ENCODE measurements around the gene FBXO44.

The FBXO44 gene

GRCh38 chr1:11695861-11696260 lies 41.2 kb downstream of the FBXO44 start:
- no peaks in the 10 kb centered on the region for H3K36me3 ChIP-seq (ENCODE audit: control insufficient read depth in 2 of 2, insufficient read depth in 1 of 2, low read length in 2 of 2)
- H3K9me3 ChIP-seq (ENCODE audit: control insufficient read depth, insufficient read depth, low read depth, low read length) = no peaks in the 10 kb centered on the region
- TF ChIP-seq ZNF48 (tag by site-specific recombination; IDR thresholded peaks at IDR 0.05) (no peak), ZNF645 (tag by site-specific recombination; IDR thresholded peaks at IDR 0.05) (no peak), IKZF3 (tag by site-specific recombination; IDR thresholded peaks at IDR 0.05) (no peak), SP2 (tag by site-specific recombination; IDR thresholded peaks at IDR 0.05) (no peak), ZNF677 (tag by site-specific recombination; IDR thresholded peaks at IDR 0.05) (no peak), ZNF560 (tag by site-specific recombination; IDR thresholded peaks at IDR 0.05; ENCODE audit: borderline replicate concordance) (no peak), ZNF214 (tag by site-specific recombination; IDR thresholded peaks at IDR 0.05; ENCODE audit: borderline replicate concordance) (no peak), ZNF473 (tag by site-specific recombination; IDR thresholded peaks at IDR 0.05) (no peak), ZNF10 (tag by site-specific recombination; IDR thresholded peaks at IDR 0.05) (no peak), GFI1B (tag by site-specific recombination; IDR thresholded peaks at IDR 0.05) (no peak)
- no peak overlapping the region for H3K27ac ChIP-seq (ENCODE audit: extremely low read depth, low read depth, low read length)
- no peaks in the 10 kb centered on the region for H3K4me1 ChIP-seq (ENCODE audit: control insufficient read depth, insufficient read depth, low read length)
- CTCF ChIA-PET = interaction anchor here (0.7 to 2.4 kb wide), 4 partner anchors 13 to 51 kb away, joined by 3 to 6 read pairs (median 4); partner anchors contain the start of gene FBXO6
- no peak overlapping the region for H3K4me3 ChIP-seq (ENCODE audit: low read depth, low read length)
- POLR2A ChIA-PET = no interaction called here

GRCh38 chr1:11697188-11697892 lies 42.7 kb downstream of the FBXO44 start:
- Histone ChIP-seq H3K36me3 (ENCODE audit: control insufficient read depth in 2 of 2, insufficient read depth in 1 of 2, low read length in 2 of 2) (no peaks in the 10 kb centered on the region), H3K9me3 (ENCODE audit: control insufficient read depth, insufficient read depth, low read depth, low read length) (no peaks in the 10 kb centered on the region), H3K27ac (ENCODE audit: extremely low read depth, low read depth, low read length) (no peak overlapping the region), H3K4me3 (ENCODE audit: low read depth, low read length) (no peak overlapping the region), H3K4me1 (ENCODE audit: control insufficient read depth, insufficient read depth, low read length) (no peaks in the 10 kb centered on the region)
- TF ChIP-seq ZNF280D (tag by site-specific recombination; IDR thresholded peaks at IDR 0.05) = no peak
- no peak for TF ChIP-seq ZBTB49 (tag by site-specific recombination; IDR thresholded peaks at IDR 0.05; ENCODE audit: low read depth)
- TF ChIP-seq ZNF214 (tag by site-specific recombination; IDR thresholded peaks at IDR 0.05; ENCODE audit: borderline replicate concordance) = no peak
- TF ChIP-seq ZNF792 (tag by site-specific recombination; IDR thresholded peaks at IDR 0.05) = no peak
- TF ChIP-seq ZNF658 (tag by site-specific recombination; IDR thresholded peaks at IDR 0.05) = no peak
- TF ChIP-seq ZBTB10 (tag by site-specific recombination; IDR thresholded peaks at IDR 0.05) = no peak
- no peak for TF ChIP-seq OVOL3 (tag by site-specific recombination; IDR thresholded peaks at IDR 0.05)
- no peak for TF ChIP-seq SCRT1 (tag by site-specific recombination; IDR thresholded peaks at IDR 0.05; ENCODE audit: borderline replicate concordance)
- no peak for TF ChIP-seq ZBTB6 (tag by site-specific recombination; IDR thresholded peaks at IDR 0.05)
- TF ChIP-seq ZNF37A (tag by site-specific recombination; IDR thresholded peaks at IDR 0.05) = no peak
- TF ChIP-seq ELK4 (IDR thresholded peaks at IDR 0.05; ENCODE audit: borderline replicate concordance, low read depth, low read length) = no peak
- no peak for TF ChIP-seq OSR2 (tag by site-specific recombination; IDR thresholded peaks at IDR 0.05)
- TF ChIP-seq GLIS1 (tag by site-specific recombination; IDR thresholded peaks at IDR 0.05) = no peak
- ChIA-PET POLR2A (interaction anchor here (0.6 to 1.4 kb wide), 2 partner anchors 44 to 109 kb away, joined by 3 to 9 read pairs; partner anchors contain the start of gene CLCN6), CTCF (interaction anchor here (1.0 kb wide), 2 partner anchors 10 to 15 kb away, joined by 3 to 5 read pairs; no protein-coding TSS in a partner anchor)
